WTC11 (cell line): ENCODE measurements around the gene ARHGEF10L. TPM values are rescaled to one million over a fixed set of nuclear protein-coding genes. Genes with fewer than 3 reads are reported as not detected.
"Not testable (repeated sequence)": the region's sequence is repeated elsewhere in the genome, so short reads cannot be mapped to it uniquely, and the experiment has no call there.

ENCODE experiments used
- ATAC-seq: fragments of 200-7000 bp; cut with Tn5 transposase; 2 replicates; pipeline ENCODE4 v1.10.0; 2021; ENCODE audit warnings: mild to moderate bottlenecking, moderate library complexity
- Bru-seq: library from RNA; stranded (reverse); fragments of 400-500 nt; gene quantifications from one replicate; lab custom pipeline; 2021; lab: Mats Ljungman, UMichigan
- CTCF ChIA-PET: fragments of 300-600 bp; sonication (Branson Sonifier 250); formaldehyde crosslinking; loops from one replicate; lab custom pipeline; 2021; ENCODE audit warnings: antibody characterized with exemption; lab: Charles Lee
- POLR2A ChIA-PET: fragments of 350-600 bp; sonication (Branson Sonifier 250); formaldehyde crosslinking; loops from one replicate; lab custom pipeline; 2021; ENCODE audit warnings: antibody characterized with exemption; lab: Charles Lee
- DNase-seq: peaks from one replicate; pipeline ENCODE4 v3.0.0; 2021; ENCODE audit warnings: low spot score
- H3K27ac Mint-ChIP-seq: 2 replicates; pipeline ENCODE4 v1.8.0; 2021; ENCODE audit warnings: mixed read lengths
- H3K27me3 Mint-ChIP-seq: 2 replicates; pipeline ENCODE4 v1.8.0; 2021; ENCODE audit warnings: low read depth, mild to moderate bottlenecking, moderate library complexity, mixed read lengths
- H3K36me3 Mint-ChIP-seq: 2 replicates; pipeline ENCODE4 v1.8.0; 2021; ENCODE audit warnings: mixed read lengths
- H3K4me1 Mint-ChIP-seq: 2 replicates; pipeline ENCODE4 v1.8.0; 2022; ENCODE audit warnings: mixed read lengths
- H3K4me3 Mint-ChIP-seq: 2 replicates; pipeline ENCODE4 v1.8.0; 2021; ENCODE audit warnings: mild to moderate bottlenecking, moderate library complexity, mixed read lengths
- H3K9me3 Mint-ChIP-seq: 2 replicates; pipeline ENCODE4 v1.8.0; 2021; ENCODE audit warnings: mixed read lengths
- ETV6 ChIP-seq: sonication (generic); formaldehyde crosslinking; IDR thresholded peaks from 2 replicates; pipeline ENCODE4 v1.8.1; 2022; ENCODE audit warnings: mild to moderate bottlenecking, missing genetic modification reagents
- FOXP1 ChIP-seq: sonication (generic); formaldehyde crosslinking; IDR thresholded peaks from 2 replicates; pipeline ENCODE4 v1.8.0; 2022; ENCODE audit warnings: missing genetic modification reagents, mild to moderate bottlenecking, moderate library complexity, borderline replicate concordance
- GTF2I ChIP-seq: fragments of 250-450 bp; sonication (Bioruptor Pico); conservative IDR thresholded peaks from 2 replicates; pipeline ENCODE4 v1.4.0; 2021; ENCODE audit warnings: mild to moderate bottlenecking
- HMGA2 ChIP-seq: fragments of 250-450 bp; sonication (Bioruptor Pico); IDR thresholded peaks from 2 replicates; pipeline ENCODE4 v1.4.0; 2021; ENCODE audit warnings: mild to moderate bottlenecking, moderate library complexity
- IRF1 ChIP-seq: sonication (generic); formaldehyde crosslinking; IDR thresholded peaks from 2 replicates; pipeline ENCODE4 v1.8.0; 2023; ENCODE audit warnings: missing genetic modification reagents
- JAZF1 ChIP-seq: fragments of 250-450 bp; sonication (Bioruptor Pico); IDR thresholded peaks from 2 replicates; pipeline ENCODE4 v1.9.0; 2021; ENCODE audit warnings: moderate library complexity, mild to moderate bottlenecking, inconsistent platforms
- JUN ChIP-seq: sonication (generic); formaldehyde crosslinking; IDR thresholded peaks from 2 replicates; pipeline ENCODE4 v1.8.0; 2023; ENCODE audit warnings: mild to moderate bottlenecking, missing genetic modification reagents
- MAX ChIP-seq: sonication (generic); formaldehyde crosslinking; IDR thresholded peaks from 2 replicates; pipeline ENCODE4 v1.8.0; 2022; ENCODE audit warnings: mild to moderate bottlenecking, missing genetic modification reagents
- MXD4 ChIP-seq: fragments of 250-450 bp; sonication (Bioruptor Pico); IDR thresholded peaks from 2 replicates; pipeline ENCODE4 v1.8.0; 2021; ENCODE audit warnings: mild to moderate bottlenecking, moderate library complexity, borderline replicate concordance
- NFE2L1 ChIP-seq: sonication (generic); formaldehyde crosslinking; IDR thresholded peaks from 2 replicates; pipeline ENCODE4 v1.8.1; 2023; ENCODE audit warnings: missing genetic modification reagents
- OVOL2 ChIP-seq: fragments of 250-450 bp; sonication (Bioruptor Pico); IDR thresholded peaks from 2 replicates; pipeline ENCODE4 v1.9.0; 2021; ENCODE audit warnings: mild to moderate bottlenecking, borderline replicate concordance
- PRRX2 ChIP-seq: fragments of 250-450 bp; sonication (Bioruptor Pico); IDR thresholded peaks from 2 replicates; pipeline ENCODE4 v1.8.0; 2021; ENCODE audit warnings: mild to moderate bottlenecking
- SMAD3 ChIP-seq: sonication (generic); formaldehyde crosslinking; IDR thresholded peaks from 2 replicates; pipeline ENCODE4 v1.8.0; 2022; ENCODE audit warnings: missing genetic modification reagents, mild to moderate bottlenecking, borderline replicate concordance
- SP1 ChIP-seq: sonication (generic); formaldehyde crosslinking; conservative IDR thresholded peaks from 2 replicates; pipeline ENCODE4 v1.8.1; 2022; ENCODE audit warnings: missing genetic modification reagents
- TEAD1 ChIP-seq: sonication (generic); formaldehyde crosslinking; IDR thresholded peaks from 2 replicates; pipeline ENCODE4 v1.8.0; 2022; ENCODE audit warnings: mild to moderate bottlenecking, missing genetic modification reagents
- ZNF219 ChIP-seq: sonication (generic); formaldehyde crosslinking; IDR thresholded peaks from 2 replicates; pipeline ENCODE4 v1.8.0; 2023; ENCODE audit warnings: missing genetic modification reagents, mild to moderate bottlenecking, borderline replicate concordance
- ZNF396 ChIP-seq: fragments of 250-450 bp; sonication (Bioruptor Pico); IDR thresholded peaks from 2 replicates; pipeline ENCODE4 v1.8.0; 2021; ENCODE audit warnings: mild to moderate bottlenecking, moderate library complexity, borderline replicate concordance
- long read RNA-seq, 3 experiments: library from RNA in 1 of 3; library from capped mRNA in 1 of 3; library from polyadenylated mRNA in 1 of 3; unstranded in 2 of 3; stranded (forward) in 1 of 3; transcript quantifications; one replicate each; pipeline ENCODE4 v2.0.0, GENCODE V29; 2021
- total RNA-seq: library from RNA; stranded (reverse); gene quantifications from 3 replicates; pipeline ENCODE4 v1.2.3, GENCODE V29; 2021
- TF ChIP-seq, protein P1 (sequence below): fragments of 200-600 bp; IDR thresholded peaks from 2 replicates; pipeline ENCODE4 v1.8.0; 2022; ENCODE audit warnings: antibody characterized with exemption

The ARHGEF10L gene
- total RNA-seq = 32.4 to 34.6 TPM (median 34.4 TPM) in 3 replicates
- Bru-seq, nascent RNA = percentile 63 among the genes with signal in this experiment
- long read RNA-seq, experiment 1, partial matches to known transcripts = 13 of 120 reads
- long read RNA-seq, experiment 1, other reads (novel, unspliced or antisense) = 105 of 120 reads
- long read RNA-seq, experiment 2, partial matches to known transcripts = 9 of 24 reads
- long read RNA-seq, experiment 2, other reads (novel, unspliced or antisense) = 13 of 24 reads
- long read RNA-seq, experiment 3 = 0 reads

DNA sequence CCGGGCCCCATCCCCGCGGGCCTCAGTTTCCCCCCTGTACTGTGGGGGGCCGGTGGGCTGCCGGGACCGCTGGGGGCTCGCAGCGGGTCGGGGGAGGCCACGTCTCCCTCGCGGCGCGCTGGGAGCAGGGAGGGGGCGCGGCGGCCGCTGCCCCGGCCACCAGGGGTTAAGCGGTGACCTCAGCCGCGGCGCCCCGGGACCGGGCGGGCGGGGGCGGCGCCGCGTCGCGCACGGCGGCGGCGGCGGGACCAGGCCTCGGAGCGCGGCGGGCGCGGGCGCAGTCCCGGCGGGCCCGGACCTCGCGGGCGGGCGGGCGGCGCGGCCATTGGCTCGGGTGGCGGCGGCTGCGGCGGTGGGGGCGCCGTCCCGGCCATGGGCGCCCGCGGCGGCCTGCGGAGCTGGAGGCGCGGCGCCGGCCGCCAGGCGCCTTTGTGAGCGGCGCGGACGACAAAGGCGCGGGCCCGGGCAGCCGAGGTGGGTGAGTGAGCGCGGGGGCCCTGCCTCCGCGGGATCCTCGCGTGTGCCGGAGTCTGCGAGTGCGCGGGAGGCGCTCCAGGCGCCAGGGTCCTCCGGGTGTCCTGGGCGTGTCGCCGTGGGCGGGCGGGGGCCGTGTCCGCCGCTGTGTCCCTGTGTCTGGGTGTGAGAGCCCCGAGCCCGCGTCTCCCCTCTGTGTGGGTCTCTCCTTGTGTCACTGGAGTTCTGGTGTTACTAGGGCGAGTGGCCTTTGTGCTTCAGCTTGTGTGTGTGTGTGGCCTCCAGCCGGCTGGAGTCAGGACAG, at the start of gene ARHGEF10L:
ARHGEF10L (plus strand) TSS at position 222 of the 778 bp plus-strand sequence. CDS start 40,898 bp downstream, outside the sequence.
- ChIA-PET CTCF (interaction anchor here (0.6 to 6.1 kb wide), 7 partner anchors 8 to 47 kb away, joined by 3 to 77 read pairs (median 6); no protein-coding TSS in a partner anchor), POLR2A (interaction anchor here (1.1 to 1.4 kb wide), 2 partner anchors 8 to 14 kb away, joined by 3 to 7 read pairs; no protein-coding TSS in a partner anchor)
- H3K36me3 Mint-ChIP-seq = peaks cover 2% of the 10 kb centered on the region
- 0 out of 2 replicates have a peak, but pooled peaks have one; percentile 18 for TF ChIP-seq SP1 (CRISPR knock-in tag)
- TF ChIP-seq PRRX2 (CRISPR knock-in tag) = no peak
- H3K27me3 Mint-ChIP-seq = no peaks in the 10 kb centered on the region
- H3K4me1 Mint-ChIP-seq = peaks cover 47% of the 10 kb centered on the region
- peaks cover 3% of the 10 kb centered on the region for H3K9me3 Mint-ChIP-seq
- peak within 1 kb of the TSS; percentile 98 for H3K27ac Mint-ChIP-seq
- ATAC-seq (no peak), DNase-seq (no peak)
- peak within 1 kb of the TSS; percentile 83 for H3K4me3 Mint-ChIP-seq

DNA sequence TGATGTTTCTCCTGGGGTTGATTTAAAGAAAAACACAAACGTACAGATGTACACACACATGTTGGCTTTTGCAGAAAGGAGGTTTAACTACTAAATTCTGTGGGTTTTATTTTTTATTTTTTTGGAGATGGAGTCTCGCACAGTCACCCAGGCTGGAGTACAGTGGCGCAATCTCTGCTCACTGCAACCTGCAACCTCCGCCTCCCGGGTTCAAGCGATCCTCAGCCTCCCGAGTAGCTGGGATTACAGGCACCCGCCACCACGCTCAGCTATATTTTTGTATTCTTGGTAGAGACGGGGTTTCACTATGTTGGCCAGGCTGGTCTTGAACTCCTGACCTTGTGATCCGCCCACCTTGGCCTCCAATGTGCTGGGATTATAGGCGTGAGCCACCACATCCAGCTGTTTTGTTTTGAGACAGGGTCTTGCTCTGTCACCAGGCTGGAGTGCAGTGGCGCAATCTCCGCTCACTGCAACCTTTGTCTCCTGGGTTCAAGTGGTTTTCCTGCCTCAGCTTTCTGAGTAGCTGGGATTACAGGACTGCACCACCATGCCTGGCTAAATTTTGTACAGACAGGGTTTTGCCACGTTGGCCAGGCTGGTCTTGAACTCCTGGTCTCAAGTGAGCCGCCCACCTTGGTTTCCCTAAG, 49.6 kb upstream of the ARHGEF10L start:
- H3K27me3 Mint-ChIP-seq, H3K9me3 Mint-ChIP-seq, ATAC-seq, H3K27ac Mint-ChIP-seq, DNase-seq, CTCF ChIA-PET, H3K36me3 Mint-ChIP-seq, H3K4me3 Mint-ChIP-seq: not testable (repeated sequence)
- POLR2A ChIA-PET = interaction anchor here (0.6 kb wide), 1 partner anchor 18 kb away, joined by 6 read pairs; no protein-coding TSS in a partner anchor
- peaks cover 32% of the 10 kb centered on the region for H3K4me1 Mint-ChIP-seq

DNA sequence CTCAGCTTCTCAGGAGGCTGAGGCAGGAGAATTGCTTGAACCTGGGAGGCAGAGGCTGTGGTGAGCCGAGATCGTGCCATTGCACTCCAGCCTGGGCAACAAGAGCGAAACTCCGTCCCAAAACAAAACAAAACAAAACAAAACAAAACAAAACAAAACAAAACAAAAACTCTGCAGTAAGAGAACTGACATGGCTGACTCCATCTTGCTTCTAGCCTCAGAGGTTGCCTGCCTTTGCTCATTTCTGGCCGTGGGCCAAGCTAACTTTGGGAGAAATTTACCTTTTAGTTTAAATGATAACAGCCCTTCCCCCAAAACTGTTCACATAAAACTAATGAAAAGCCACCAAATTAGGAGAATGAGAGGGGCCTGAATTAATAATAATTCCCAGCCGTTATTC, 48.8 kb upstream of the ARHGEF10L start:
- H3K36me3 Mint-ChIP-seq, H3K9me3 Mint-ChIP-seq, H3K27me3 Mint-ChIP-seq, H3K27ac Mint-ChIP-seq, ATAC-seq, DNase-seq, H3K4me3 Mint-ChIP-seq: not testable (repeated sequence)
- CTCF ChIA-PET = interaction anchor here (1.4 to 2.7 kb wide), 3 partner anchors 12 to 83 kb away, joined by 3 to 13 read pairs (median 5); no protein-coding TSS in a partner anchor
- POLR2A ChIA-PET = interaction anchor here (0.6 kb wide), 1 partner anchor 19 kb away, joined by 6 read pairs; no protein-coding TSS in a partner anchor
- H3K4me1 Mint-ChIP-seq = peaks cover 29% of the 10 kb centered on the region

DNA sequence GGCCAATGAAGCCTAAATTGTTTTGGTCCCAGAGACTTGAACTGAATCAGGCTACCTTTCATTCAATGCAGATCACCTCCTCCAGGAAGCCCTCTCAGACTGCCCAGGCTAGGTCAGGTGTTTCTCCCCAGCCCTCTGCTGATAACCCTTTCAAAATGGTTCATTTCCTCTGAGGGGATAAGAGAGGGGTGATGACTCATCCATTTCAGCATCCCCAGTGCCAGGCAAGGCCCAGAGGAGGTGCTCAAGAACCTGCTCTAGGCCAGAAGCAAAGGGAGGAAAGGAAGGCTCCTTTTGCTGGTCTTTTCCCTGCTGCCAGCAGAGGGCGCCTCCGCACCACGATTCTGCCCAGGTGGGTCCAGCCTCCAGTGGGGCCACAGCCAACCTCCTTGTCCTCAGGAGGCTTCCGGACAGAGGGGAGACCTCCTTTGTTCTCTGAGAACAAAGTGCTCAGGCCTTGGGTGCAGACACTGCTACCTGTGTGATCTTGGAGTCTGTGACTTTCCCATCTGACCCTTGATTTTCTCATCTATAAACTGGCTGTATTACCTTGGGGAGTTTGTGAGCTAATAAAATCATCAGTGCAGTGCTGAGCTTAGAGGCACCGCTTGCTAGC, 45.3 kb upstream of the ARHGEF10L start:
- CTCF ChIA-PET = interaction anchor here (0.6 to 3.4 kb wide), 37 partner anchors 8 to 778 kb away, joined by 3 to 31 read pairs (median 4); no protein-coding TSS in a partner anchor
- no peaks in the 10 kb centered on the region; the same call in none of the 2 replicates for H3K36me3 Mint-ChIP-seq
- peak; percentile 91 for DNase-seq
- peaks cover 19% of the 10 kb centered on the region for H3K9me3 Mint-ChIP-seq
- TF ChIP-seq, protein P1, sequence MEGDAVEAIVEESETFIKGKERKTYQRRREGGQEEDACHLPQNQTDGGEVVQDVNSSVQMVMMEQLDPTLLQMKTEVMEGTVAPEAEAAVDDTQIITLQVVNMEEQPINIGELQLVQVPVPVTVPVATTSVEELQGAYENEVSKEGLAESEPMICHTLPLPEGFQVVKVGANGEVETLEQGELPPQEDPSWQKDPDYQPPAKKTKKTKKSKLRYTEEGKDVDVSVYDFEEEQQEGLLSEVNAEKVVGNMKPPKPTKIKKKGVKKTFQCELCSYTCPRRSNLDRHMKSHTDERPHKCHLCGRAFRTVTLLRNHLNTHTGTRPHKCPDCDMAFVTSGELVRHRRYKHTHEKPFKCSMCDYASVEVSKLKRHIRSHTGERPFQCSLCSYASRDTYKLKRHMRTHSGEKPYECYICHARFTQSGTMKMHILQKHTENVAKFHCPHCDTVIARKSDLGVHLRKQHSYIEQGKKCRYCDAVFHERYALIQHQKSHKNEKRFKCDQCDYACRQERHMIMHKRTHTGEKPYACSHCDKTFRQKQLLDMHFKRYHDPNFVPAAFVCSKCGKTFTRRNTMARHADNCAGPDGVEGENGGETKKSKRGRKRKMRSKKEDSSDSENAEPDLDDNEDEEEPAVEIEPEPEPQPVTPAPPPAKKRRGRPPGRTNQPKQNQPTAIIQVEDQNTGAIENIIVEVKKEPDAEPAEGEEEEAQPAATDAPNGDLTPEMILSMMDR = peak; percentile 97
- TF ChIP-seq MXD4 (CRISPR knock-in tag) (peak; percentile 76; the same call in 1 of the 2 replicates), PRRX2 (CRISPR knock-in tag) (no peak), JAZF1 (no peak), ZNF396 (CRISPR knock-in tag) (0 out of 2 replicates have a peak, but pooled peaks have one; percentile 53), JUN (CRISPR knock-in tag) (no peak), ZNF219 (CRISPR knock-in tag) (no peak), IRF1 (no peak), FOXP1 (CRISPR knock-in tag) (no peak), MAX (CRISPR knock-in tag) (peak; percentile 39; the same call in 1 of the 2 replicates), SMAD3 (CRISPR knock-in tag) (peak; percentile 73; the same call in 1 of the 2 replicates), HMGA2 (no peak), NFE2L1 (peak; percentile 79), GTF2I (CRISPR knock-in tag) (0 out of 2 replicates have a peak, but pooled peaks have one; percentile 9), TEAD1 (CRISPR knock-in tag) (peak; percentile 57; the same call in 1 of the 2 replicates), ETV6 (CRISPR knock-in tag) (0 out of 2 replicates have a peak, but pooled peaks have one; percentile 45), OVOL2 (CRISPR knock-in tag) (no peak)
- H3K4me3 Mint-ChIP-seq = no peak overlapping the region
- peak overlapping the region; percentile 40; the same call in 1 of the 2 replicates for H3K27ac Mint-ChIP-seq
- H3K4me1 Mint-ChIP-seq = peaks cover 23% of the 10 kb centered on the region
- H3K27me3 Mint-ChIP-seq = no peaks in the 10 kb centered on the region
- POLR2A ChIA-PET = interaction anchor here (0.7 kb wide), 1 partner anchor 75 kb away, joined by 3 read pairs; no protein-coding TSS in a partner anchor
- ATAC-seq = peak; percentile 97
